OCI-LY7 (cell line): Measurements from ENCODE around the gene TSPYL2. TPM values are rescaled to one million over a fixed set of nuclear protein-coding genes. Genes with fewer than 3 reads are reported as not detected.

Source experiments
- BruUV-seq: library from RNA; stranded (reverse); fragments of 400-500 nt; replicated peaks from 2 replicates; lab custom pipeline; 2021; lab: Mats Ljungman, UMichigan
- CTCF ChIA-PET: fragments of 300-600 bp; sonication (Branson Sonifier 250); formaldehyde crosslinking; loops from one replicate; lab custom pipeline; 2022; ENCODE audit warnings: antibody characterized with exemption; ENCODE audit not compliant: unreplicated experiment; lab: Charles Lee
- POLR2A ChIA-PET: fragments of 300-600 bp; sonication (Branson Sonifier 250); formaldehyde crosslinking; loops from one replicate; lab custom pipeline; 2022; ENCODE audit warnings: antibody characterized with exemption; lab: Charles Lee
- DNase-seq: peaks from one replicate; pipeline ENCODE4 v3.0.0-alpha.2; 2015; ENCODE audit warnings: low spot score
- H2AFZ ChIP-seq: fragments of 200-600 bp; sonication (generic), shearing (Covaris generic); 2 replicates; pipeline ENCODE4 v1.6.1; 2014; ENCODE audit warnings: mild to moderate bottlenecking, antibody characterized with exemption, low read length, moderate library complexity
- H3K27ac ChIP-seq: fragments of 200-600 bp; sonication (generic); 2 replicates; pipeline ENCODE4 v1.5.1; 2014; ENCODE audit warnings: mixed run types, low read depth, mild to moderate bottlenecking, moderate library complexity, low read length, inconsistent platforms; ENCODE audit not compliant: poor library complexity, severe bottlenecking
- H3K36me3 ChIP-seq: fragments of 200-600 bp; sonication (generic); 2 replicates; pipeline ENCODE4 v1.6.1; 2014; ENCODE audit warnings: mild to moderate bottlenecking, antibody characterized with exemption, low read length, moderate library complexity, mixed read lengths; ENCODE audit not compliant: insufficient read depth
- H3K4me1 ChIP-seq: fragments of 200-600 bp; sonication (generic); 2 replicates; pipeline ENCODE4 v1.5.1; 2014; ENCODE audit warnings: mild to moderate bottlenecking, low read length; ENCODE audit not compliant: insufficient read depth, poor library complexity, severe bottlenecking
- H3K4me2 ChIP-seq: fragments of 200-600 bp; sonication (generic); 2 replicates; pipeline ENCODE4 v1.6.1; 2014; ENCODE audit warnings: mild to moderate bottlenecking, low read length
- H3K4me3 ChIP-seq: fragments of 200-600 bp; sonication (generic); 2 replicates; pipeline ENCODE4 v1.5.1; 2014; ENCODE audit warnings: mild to moderate bottlenecking, low read depth, low read length; ENCODE audit not compliant: poor library complexity, severe bottlenecking
- H3K79me2 ChIP-seq: fragments of 200-600 bp; sonication (generic); 2 replicates; pipeline ENCODE4 v1.6.1; 2016; ENCODE audit warnings: low read depth, mild to moderate bottlenecking, low read length, moderate library complexity, mixed read lengths; ENCODE audit not compliant: insufficient read depth
- H3K9me2 ChIP-seq: fragments of 200-600 bp; sonication (generic); 2 replicates; pipeline ENCODE4 v1.6.1; 2016; ENCODE audit warnings: mild to moderate bottlenecking, low read length, mixed read lengths; ENCODE audit not compliant: insufficient read depth
- H3K9me3 ChIP-seq: fragments of 200-600 bp; sonication (generic); 2 replicates; pipeline ENCODE4 v1.6.1; 2014; ENCODE audit warnings: mild to moderate bottlenecking, mixed run types, low read length, mixed read lengths
- H4K20me1 ChIP-seq: fragments of 200-600 bp; sonication (generic); 2 replicates; pipeline ENCODE4 v1.6.1; 2014; ENCODE audit warnings: mild to moderate bottlenecking, antibody characterized with exemption, low read length, moderate library complexity, mixed read lengths; ENCODE audit not compliant: insufficient read depth
- CTCF ChIP-seq: fragments of 200-600 bp; sonication (generic); conservative IDR thresholded peaks from 2 replicates; pipeline ENCODE4 v1.5.1; 2014; ENCODE audit warnings: mild to moderate bottlenecking, antibody characterized with exemption, low read length, moderate library complexity, mixed read lengths
- EZH2phosphoT487 ChIP-seq: fragments of 200-600 bp; sonication (generic); IDR thresholded peaks from 2 replicates; pipeline ENCODE4 v1.6.1; 2018; ENCODE audit warnings: low read depth, borderline replicate concordance, mild to moderate bottlenecking, mixed run types, antibody characterized with exemption, low read length, moderate library complexity, mixed read lengths
- intact Hi-C: fragments of 100-400 bp; cut with micrococcal nuclease; formaldehyde crosslinking; loops from one replicate; pipeline ENCODE4 v1.10.0; 2022; ENCODE audit not compliant: unreplicated experiment
- total RNA-seq, 2 experiments: library from RNA; depleted of rRNA in 1 of 2; stranded (reverse); fragments of >200 nt in 1 of 2; shearing (Covaris generic) in 1 of 2; gene quantifications; 2 replicates each; pipeline ENCODE4 v1.2.3, GENCODE V29; 2014 to 2022

The TSPYL2 gene
- total RNA-seq, 2 experiments from 2014 or later, result 21.7 to 22.0 TPM

- no peak for TF ChIP-seq EZH2phosphoT487
- no peak for TF ChIP-seq CTCF
- DNase-seq, result no peak
- Histone ChIP-seq H3K9me2 (no peaks in the 10 kb centered on the region), H2AFZ (no peak overlapping the region), H3K36me3 (no peaks in the 10 kb centered on the region), H3K4me1 (no peaks in the 10 kb centered on the region), H3K4me3 (no peak overlapping the region), H3K4me2 (no peak overlapping the region), H4K20me1 (no peaks in the 10 kb centered on the region), H3K27ac (no peak overlapping the region), H3K79me2 (no peaks in the 10 kb centered on the region), H3K9me3 (no peaks in the 10 kb centered on the region)
- CTCF ChIA-PET, result no interaction called here
- intact Hi-C loops, result no loop called here
- POLR2A ChIA-PET, result no interaction called here
- no TSS peak for BruUV-seq
Observed at GRCh38 chrX:53065104-53065503, 17.1 kb upstream of the TSPYL2 start.

- Histone ChIP-seq H3K4me3 (no peak overlapping the region), H3K4me1 (peaks cover 18% of the 10 kb centered on the region), H4K20me1 (no peaks in the 10 kb centered on the region), H3K4me2 (peak overlapping the region; percentile 79; the same call in 1 of the 2 replicates), H3K9me3 (no peaks in the 10 kb centered on the region), H2AFZ (no peak overlapping the region), H3K9me2 (no peaks in the 10 kb centered on the region), H3K27ac (no peak overlapping the region), H3K36me3 (no peaks in the 10 kb centered on the region), H3K79me2 (no peaks in the 10 kb centered on the region)
- intact Hi-C loops, result loop anchor here (1.0 kb wide), 2 partner anchors 18 to 22 kb away; no protein-coding TSS in a partner anchor
- no peak for DNase-seq
- TF ChIP-seq CTCF (no peak), EZH2phosphoT487 (no peak)
- ChIA-PET CTCF (no interaction called here), POLR2A (interaction anchor here (1.1 to 1.2 kb wide), 2 partner anchors 11 to 23 kb away, joined by 5 to 9 read pairs; partner anchors contain the start of genes KANTR and TSPYL2)
- BruUV-seq, result no TSS peak
Observed at GRCh38 chrX:53071064-53071463, 11.1 kb upstream of the TSPYL2 start.

- Histone ChIP-seq H3K4me2 (peak overlapping the region; percentile 79), H3K79me2 (no peaks in the 10 kb centered on the region), H3K36me3 (no peaks in the 10 kb centered on the region), H3K27ac (peak overlapping the region; percentile 86), H3K4me1 (peaks cover 18% of the 10 kb centered on the region), H3K4me3 (peak overlapping the region; percentile 53), H3K9me3 (no peaks in the 10 kb centered on the region), H2AFZ (peak overlapping the region; percentile 76), H3K9me2 (no peaks in the 10 kb centered on the region), H4K20me1 (no peaks in the 10 kb centered on the region)
- intact Hi-C loops, result loop anchor here (1.0 kb wide), 2 partner anchors 17 to 21 kb away; no protein-coding TSS in a partner anchor
- ChIA-PET CTCF (interaction anchor here (0.7 kb wide), 1 partner anchor 57 kb away, joined by 3 read pairs; no protein-coding TSS in a partner anchor), POLR2A (interaction anchor here (0.6 to 1.2 kb wide), 3 partner anchors 9 to 22 kb away, joined by 3 to 9 read pairs (median 5); partner anchors contain the start of genes KANTR and TSPYL2)
- BruUV-seq, result no TSS peak
- TF ChIP-seq CTCF (peak; percentile 77), EZH2phosphoT487 (no peak)
- DNase-seq, result peak; percentile 84
Observed at GRCh38 chrX:53071604-53072417, 10.4 kb upstream of the TSPYL2 start.
